SK-N-SH treated with all-trans-retinoic acid at 6 μM for 48 hours (cell line): ENCODE measurements around the gene ARHGEF1.

Experiments
- ATAC-seq: fragments of 200-7000 bp; cut with Tn5 transposase; 3 replicates; pipeline ENCODE4 v1.9.1; 2020; ENCODE audit warnings: mild to moderate bottlenecking, moderate library complexity
- ARNTL ChIP-seq: fragments of 450-650 bp; formaldehyde crosslinking; IDR thresholded peaks from 2 replicates; pipeline ENCODE4 v1.5.0; 2020; ENCODE audit warnings: low read depth, mild to moderate bottlenecking, moderate library complexity, borderline replicate concordance
- BACH2 ChIP-seq: fragments of 250-450 bp; sonication (Bioruptor Pico); IDR thresholded peaks from 2 replicates; pipeline ENCODE4 v1.9.0; 2021; ENCODE audit warnings: mild to moderate bottlenecking, borderline replicate concordance
- CSDC2 ChIP-seq: fragments of 250-450 bp; sonication (Bioruptor Pico); IDR thresholded peaks from 2 replicates; pipeline ENCODE4 v1.5.0; 2020; ENCODE audit warnings: mild to moderate bottlenecking, moderate library complexity
- ESRRG ChIP-seq: fragments of 250-450 bp; sonication (Bioruptor Pico); IDR thresholded peaks from 2 replicates; pipeline ENCODE4 v1.6.1; 2021; ENCODE audit warnings: mild to moderate bottlenecking
- GLIS3 ChIP-seq: fragments of 250-450 bp; sonication (Bioruptor Pico); IDR thresholded peaks from 2 replicates; pipeline ENCODE4 v1.5.0; 2020; ENCODE audit warnings: mild to moderate bottlenecking, moderate library complexity
- ISL1 ChIP-seq: fragments of 250-450 bp; sonication (Bioruptor Pico); IDR thresholded peaks from 2 replicates; pipeline ENCODE4 v2.1.2; 2022; ENCODE audit warnings: mild to moderate bottlenecking, moderate library complexity
- OSR1 ChIP-seq: fragments of 250-450 bp; sonication (Bioruptor Pico); IDR thresholded peaks from 2 replicates; pipeline ENCODE4 v1.8.0; 2022; ENCODE audit warnings: moderate library complexity, mild to moderate bottlenecking, inconsistent platforms
- PPARA ChIP-seq: fragments of 250-450 bp; sonication (Bioruptor Pico); IDR thresholded peaks from 2 replicates; pipeline ENCODE4 v1.5.0; 2020; ENCODE audit warnings: mild to moderate bottlenecking, borderline replicate concordance
- RARB ChIP-seq: fragments of 250-450 bp; sonication (Bioruptor Pico); IDR thresholded peaks from 2 replicates; pipeline ENCODE4 v1.8.0; 2021; ENCODE audit warnings: mild to moderate bottlenecking, moderate library complexity
- SNAI2 ChIP-seq: fragments of 250-450 bp; sonication (Bioruptor Pico); IDR thresholded peaks from 2 replicates; pipeline ENCODE4 v1.5.0; 2020; ENCODE audit warnings: mild to moderate bottlenecking, moderate library complexity
- TCF4 ChIP-seq: fragments of 250-450 bp; sonication (Bioruptor Pico); IDR thresholded peaks from 2 replicates; pipeline ENCODE4 v1.8.0; 2021; ENCODE audit warnings: mild to moderate bottlenecking, moderate library complexity, borderline replicate concordance
- TOX ChIP-seq: fragments of 250-450 bp; sonication (Bioruptor Pico); IDR thresholded peaks from 2 replicates; pipeline ENCODE4 v1.8.0; 2021; ENCODE audit warnings: mild to moderate bottlenecking, moderate library complexity, borderline replicate concordance
- ZC3H10 ChIP-seq: fragments of 250-450 bp; sonication (Bioruptor Pico); IDR thresholded peaks from 2 replicates; pipeline ENCODE4 v1.5.1; 2021; ENCODE audit warnings: mild to moderate bottlenecking, moderate library complexity
- ZFP3 ChIP-seq: fragments of 250-450 bp; sonication (Bioruptor Pico); IDR thresholded peaks from 2 replicates; pipeline ENCODE4 v1.5.0; 2020; ENCODE audit warnings: mild to moderate bottlenecking, moderate library complexity
- ZFP30 ChIP-seq: fragments of 450-650 bp; formaldehyde crosslinking; IDR thresholded peaks from 2 replicates; pipeline ENCODE4 v1.5.0; 2022; ENCODE audit warnings: mild to moderate bottlenecking, moderate library complexity
- ZNF8 ChIP-seq: fragments of 450-650 bp; formaldehyde crosslinking; IDR thresholded peaks from 2 replicates; pipeline ENCODE4 v1.5.0; 2020; ENCODE audit warnings: mild to moderate bottlenecking, moderate library complexity
- TF ChIP-seq, protein P1 (sequence below): fragments of 250-450 bp; sonication (Bioruptor Pico); IDR thresholded peaks from 2 replicates; pipeline ENCODE4 v1.8.0; 2020; ENCODE audit warnings: mild to moderate bottlenecking, moderate library complexity, borderline replicate concordance
- TF ChIP-seq, protein P2 (sequence below): fragments of 250-450 bp; sonication (Bioruptor Pico); IDR thresholded peaks from 2 replicates; pipeline ENCODE4 v1.5.1; 2021; ENCODE audit warnings: mild to moderate bottlenecking, moderate library complexity
- TF ChIP-seq, protein P3 (sequence below): fragments of 250-450 bp; sonication (Bioruptor Pico); IDR thresholded peaks from 2 replicates; pipeline ENCODE4 v1.5.0; 2020; ENCODE audit warnings: mild to moderate bottlenecking, moderate library complexity
- TF ChIP-seq, protein P4 (sequence below): fragments of 250-450 bp; sonication (Bioruptor Pico); IDR thresholded peaks from 2 replicates; pipeline ENCODE4 v1.8.0; 2021; ENCODE audit warnings: low read depth, mild to moderate bottlenecking, moderate library complexity, borderline replicate concordance

Gene ARHGEF1

DNA sequence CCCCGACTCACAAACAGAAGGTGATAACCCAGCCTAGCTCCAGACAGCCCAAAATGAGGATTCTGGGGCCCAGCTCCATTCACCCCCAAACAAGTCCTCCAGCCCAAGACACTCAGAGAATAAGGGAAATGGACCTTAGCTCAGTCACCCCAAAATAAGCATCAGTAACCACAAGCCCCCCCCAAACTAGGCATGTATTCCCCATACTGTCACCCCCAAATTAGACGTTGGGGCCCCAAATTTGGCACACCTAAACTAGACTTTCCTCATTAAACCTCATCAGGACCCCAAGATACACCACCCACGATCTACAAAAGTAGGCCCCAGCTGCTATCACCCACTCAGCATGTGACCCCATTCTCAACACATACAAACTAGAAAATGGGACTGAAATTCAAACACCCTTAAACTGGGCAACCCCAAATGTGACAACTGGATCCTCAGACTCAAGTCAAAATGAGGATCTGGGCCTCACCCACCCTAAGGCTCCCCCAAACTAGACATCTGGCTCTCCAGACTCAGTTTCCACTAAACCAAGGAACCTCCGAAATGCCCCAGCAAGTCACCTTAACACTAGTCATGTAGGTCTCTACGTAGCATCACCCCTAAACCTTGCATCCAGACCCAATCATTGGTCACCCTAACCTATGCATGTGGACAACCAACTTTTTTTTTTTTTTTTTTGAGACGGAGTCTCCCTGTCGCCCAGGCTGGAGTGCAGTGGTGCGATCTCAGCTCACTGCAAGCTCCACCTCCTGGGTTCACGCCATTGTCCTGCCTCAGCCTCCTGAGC lies 58.6 kb downstream of the ARHGEF1 start (continued):
- TF ChIP-seq PPARA, result no peak
- no peak for TF ChIP-seq ARNTL (CRISPR knock-in tag)
- no peak for TF ChIP-seq ISL1 (CRISPR knock-in tag)

DNA sequence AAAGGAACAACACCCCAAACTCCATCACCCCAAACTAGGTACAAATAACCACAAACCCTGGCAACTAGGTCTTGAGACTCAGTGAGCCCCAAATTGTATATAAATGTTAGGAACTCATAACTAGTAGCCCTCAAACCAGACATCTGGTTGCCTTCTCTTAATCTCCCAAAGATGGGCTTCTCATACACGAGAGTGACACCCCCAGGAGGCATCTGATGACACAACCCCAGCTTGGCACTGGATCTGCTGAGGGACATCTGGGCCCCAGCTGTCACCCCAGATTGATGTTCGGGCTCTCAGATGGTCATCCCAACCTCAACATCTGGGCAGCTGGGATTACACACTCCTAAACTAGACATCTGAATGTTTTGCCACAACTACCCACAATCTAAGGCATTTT lies 61.4 kb downstream of the ARHGEF1 start:
- ATAC-seq, result no peak
- TF ChIP-seq PPARA, result no peak
- TF ChIP-seq, protein P1, sequence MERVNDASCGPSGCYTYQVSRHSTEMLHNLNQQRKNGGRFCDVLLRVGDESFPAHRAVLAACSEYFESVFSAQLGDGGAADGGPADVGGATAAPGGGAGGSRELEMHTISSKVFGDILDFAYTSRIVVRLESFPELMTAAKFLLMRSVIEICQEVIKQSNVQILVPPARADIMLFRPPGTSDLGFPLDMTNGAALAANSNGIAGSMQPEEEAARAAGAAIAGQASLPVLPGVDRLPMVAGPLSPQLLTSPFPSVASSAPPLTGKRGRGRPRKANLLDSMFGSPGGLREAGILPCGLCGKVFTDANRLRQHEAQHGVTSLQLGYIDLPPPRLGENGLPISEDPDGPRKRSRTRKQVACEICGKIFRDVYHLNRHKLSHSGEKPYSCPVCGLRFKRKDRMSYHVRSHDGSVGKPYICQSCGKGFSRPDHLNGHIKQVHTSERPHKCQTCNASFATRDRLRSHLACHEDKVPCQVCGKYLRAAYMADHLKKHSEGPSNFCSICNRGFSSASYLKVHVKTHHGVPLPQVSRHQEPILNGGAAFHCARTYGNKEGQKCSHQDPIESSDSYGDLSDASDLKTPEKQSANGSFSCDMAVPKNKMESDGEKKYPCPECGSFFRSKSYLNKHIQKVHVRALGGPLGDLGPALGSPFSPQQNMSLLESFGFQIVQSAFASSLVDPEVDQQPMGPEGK, result no peak
- no peak for TF ChIP-seq TOX (CRISPR knock-in tag)
- TF ChIP-seq ZFP3 (CRISPR knock-in tag), result no peak
- TF ChIP-seq, protein P2, sequence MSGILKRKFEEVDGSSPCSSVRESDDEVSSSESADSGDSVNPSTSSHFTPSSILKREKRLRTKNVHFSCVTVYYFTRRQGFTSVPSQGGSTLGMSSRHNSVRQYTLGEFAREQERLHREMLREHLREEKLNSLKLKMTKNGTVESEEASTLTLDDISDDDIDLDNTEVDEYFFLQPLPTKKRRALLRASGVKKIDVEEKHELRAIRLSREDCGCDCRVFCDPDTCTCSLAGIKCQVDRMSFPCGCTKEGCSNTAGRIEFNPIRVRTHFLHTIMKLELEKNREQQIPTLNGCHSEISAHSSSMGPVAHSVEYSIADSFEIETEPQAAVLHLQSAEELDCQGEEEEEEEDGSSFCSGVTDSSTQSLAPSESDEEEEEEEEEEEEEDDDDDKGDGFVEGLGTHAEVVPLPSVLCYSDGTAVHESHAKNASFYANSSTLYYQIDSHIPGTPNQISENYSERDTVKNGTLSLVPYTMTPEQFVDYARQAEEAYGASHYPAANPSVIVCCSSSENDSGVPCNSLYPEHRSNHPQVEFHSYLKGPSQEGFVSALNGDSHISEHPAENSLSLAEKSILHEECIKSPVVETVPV (CRISPR knock-in tag), result no peak
- no peak for TF ChIP-seq GLIS3 (CRISPR knock-in tag)
- TF ChIP-seq ARNTL (CRISPR knock-in tag), result no peak

DNA sequence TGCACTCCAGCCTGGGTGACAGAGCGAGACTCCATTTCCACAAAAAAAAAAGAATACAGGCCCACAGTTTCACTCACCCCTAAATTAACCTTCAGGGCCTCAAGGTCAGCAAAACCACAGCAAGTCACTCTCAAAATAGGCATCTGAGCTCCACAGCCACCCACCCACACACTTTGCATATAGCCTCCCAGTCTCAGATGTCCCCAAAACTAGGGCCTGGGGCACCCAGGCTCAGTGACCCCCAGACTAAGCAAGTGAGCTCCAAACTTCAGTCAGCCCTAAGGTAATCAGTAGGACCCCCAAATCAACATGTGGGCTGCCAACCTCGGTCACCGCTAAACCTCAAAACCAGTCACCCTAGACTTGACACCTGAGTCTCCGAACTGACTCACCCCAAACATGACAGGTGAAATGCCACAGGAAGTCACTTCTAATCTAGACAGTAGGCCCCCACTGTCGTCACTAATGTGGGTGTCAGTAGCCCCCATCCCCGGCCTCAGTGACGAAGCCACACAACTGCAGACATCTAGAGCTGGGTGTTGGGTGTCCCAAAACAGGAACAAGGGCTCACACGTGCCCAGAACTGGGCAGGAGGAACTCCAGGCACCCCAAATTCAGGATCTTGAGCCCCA lies 62.3 kb downstream of the ARHGEF1 start:
- ATAC-seq, result no peak
- no peak for TF ChIP-seq BACH2 (CRISPR knock-in tag)
- TF ChIP-seq ARNTL (CRISPR knock-in tag), result no peak
- no peak for TF ChIP-seq SNAI2 (CRISPR knock-in tag)
- TF ChIP-seq ZC3H10, result no peak
- TF ChIP-seq ZFP3 (CRISPR knock-in tag), result no peak
- no peak for TF ChIP-seq TCF4 (CRISPR knock-in tag)
- TF ChIP-seq ESRRG (CRISPR knock-in tag), result no peak
- no peak for TF ChIP-seq RARB (CRISPR knock-in tag)
- TF ChIP-seq GLIS3 (CRISPR knock-in tag), result no peak
- TF ChIP-seq, protein P3, sequence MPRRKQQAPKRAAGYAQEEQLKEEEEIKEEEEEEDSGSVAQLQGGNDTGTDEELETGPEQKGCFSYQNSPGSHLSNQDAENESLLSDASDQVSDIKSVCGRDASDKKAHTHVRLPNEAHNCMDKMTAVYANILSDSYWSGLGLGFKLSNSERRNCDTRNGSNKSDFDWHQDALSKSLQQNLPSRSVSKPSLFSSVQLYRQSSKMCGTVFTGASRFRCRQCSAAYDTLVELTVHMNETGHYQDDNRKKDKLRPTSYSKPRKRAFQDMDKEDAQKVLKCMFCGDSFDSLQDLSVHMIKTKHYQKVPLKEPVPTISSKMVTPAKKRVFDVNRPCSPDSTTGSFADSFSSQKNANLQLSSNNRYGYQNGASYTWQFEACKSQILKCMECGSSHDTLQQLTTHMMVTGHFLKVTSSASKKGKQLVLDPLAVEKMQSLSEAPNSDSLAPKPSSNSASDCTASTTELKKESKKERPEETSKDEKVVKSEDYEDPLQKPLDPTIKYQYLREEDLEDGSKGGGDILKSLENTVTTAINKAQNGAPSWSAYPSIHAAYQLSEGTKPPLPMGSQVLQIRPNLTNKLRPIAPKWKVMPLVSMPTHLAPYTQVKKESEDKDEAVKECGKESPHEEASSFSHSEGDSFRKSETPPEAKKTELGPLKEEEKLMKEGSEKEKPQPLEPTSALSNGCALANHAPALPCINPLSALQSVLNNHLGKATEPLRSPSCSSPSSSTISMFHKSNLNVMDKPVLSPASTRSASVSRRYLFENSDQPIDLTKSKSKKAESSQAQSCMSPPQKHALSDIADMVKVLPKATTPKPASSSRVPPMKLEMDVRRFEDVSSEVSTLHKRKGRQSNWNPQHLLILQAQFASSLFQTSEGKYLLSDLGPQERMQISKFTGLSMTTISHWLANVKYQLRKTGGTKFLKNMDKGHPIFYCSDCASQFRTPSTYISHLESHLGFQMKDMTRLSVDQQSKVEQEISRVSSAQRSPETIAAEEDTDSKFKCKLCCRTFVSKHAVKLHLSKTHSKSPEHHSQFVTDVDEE (CRISPR knock-in tag), result no peak
- no peak for TF ChIP-seq ISL1 (CRISPR knock-in tag)
- no peak for TF ChIP-seq ZFP30 (CRISPR knock-in tag)
- no peak for TF ChIP-seq ZNF8 (CRISPR knock-in tag)
- TF ChIP-seq CSDC2 (CRISPR knock-in tag), result no peak
- TF ChIP-seq, protein P4, sequence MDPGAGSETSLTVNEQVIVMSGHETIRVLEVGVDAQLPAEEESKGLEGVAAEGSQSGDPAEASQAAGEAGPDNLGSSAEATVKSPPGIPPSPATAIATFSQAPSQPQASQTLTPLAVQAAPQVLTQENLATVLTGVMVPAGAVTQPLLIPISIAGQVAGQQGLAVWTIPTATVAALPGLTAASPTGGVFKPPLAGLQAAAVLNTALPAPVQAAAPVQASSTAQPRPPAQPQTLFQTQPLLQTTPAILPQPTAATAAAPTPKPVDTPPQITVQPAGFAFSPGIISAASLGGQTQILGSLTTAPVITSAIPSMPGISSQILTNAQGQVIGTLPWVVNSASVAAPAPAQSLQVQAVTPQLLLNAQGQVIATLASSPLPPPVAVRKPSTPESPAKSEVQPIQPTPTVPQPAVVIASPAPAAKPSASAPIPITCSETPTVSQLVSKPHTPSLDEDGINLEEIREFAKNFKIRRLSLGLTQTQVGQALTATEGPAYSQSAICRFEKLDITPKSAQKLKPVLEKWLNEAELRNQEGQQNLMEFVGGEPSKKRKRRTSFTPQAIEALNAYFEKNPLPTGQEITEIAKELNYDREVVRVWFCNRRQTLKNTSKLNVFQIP, result no peak
- TF ChIP-seq, protein P2 (CRISPR knock-in tag), result no peak
- TF ChIP-seq, protein P1, result no peak
- TF ChIP-seq OSR1, result no peak
